Transverse colon (tissue), 4 donors: Measurements from ENCODE around the gene UBE2J2. TPM values are rescaled to one million over a fixed set of nuclear protein-coding genes. Genes with fewer than 3 reads are reported as not detected.
A peak's percentile ranks its signal among the peaks of the same experiment; 100 is the strongest.

Experiments
- DNase-seq: peaks from one replicate; pipeline ENCODE4 v3.0.0-alpha.2; 2019
- H3K27ac ChIP-seq, 4 donors: fragments of 200-600 bp; sonication (generic); 2 replicates each; pipeline ENCODE4 v1.5.1; 2016 to 2018; ENCODE audit warnings: inconsistent platforms in 4 of 4
- H3K27me3 ChIP-seq: fragments of 200-600 bp; sonication (generic); 2 replicates; pipeline ENCODE4 v1.5.1; 2017; ENCODE audit warnings: inconsistent platforms
- H3K36me3 ChIP-seq, 4 donors: fragments of 200-600 bp; sonication (generic); 2 replicates each; pipeline ENCODE4 v1.5.1; 2017 to 2019; ENCODE audit warnings: inconsistent platforms in 4 of 4
- H3K4me1 ChIP-seq, 4 donors: fragments of 200-600 bp; sonication (generic); 2 replicates each; pipeline ENCODE4 v1.5.1; 2017 to 2020; ENCODE audit warnings: inconsistent platforms in 4 of 4
- H3K4me3 ChIP-seq, 4 donors: fragments of 200-600 bp; sonication (generic); 1 replicate in 1 of 4; 2 replicates in 3 of 4; pipeline versions ENCODE4 v1.5.1 to v1.6.1; 2017 to 2019; ENCODE audit warnings: inconsistent platforms in 4 of 4
- H3K9me3 ChIP-seq, 2 donors: fragments of 200-600 bp; sonication (generic); 2 replicates each; pipeline ENCODE4 v1.5.1; 2017 to 2019; ENCODE audit warnings: inconsistent platforms in 2 of 2
- EP300 ChIP-seq: sonication (generic); formaldehyde crosslinking; IDR thresholded peaks from one replicate; pipeline ENCODE4 v1.6.1; 2017; ENCODE audit warnings: antibody characterized with exemption, low read depth
- POLR2A ChIP-seq: fragments of 450-650 bp; IDR thresholded peaks from one replicate; pipeline ENCODE4 v1.6.1; 2016; ENCODE audit warnings: antibody characterized with exemption, mild to moderate bottlenecking, moderate library complexity
- POLR2AphosphoS5 ChIP-seq, 3 donors: sonication (generic); formaldehyde crosslinking; IDR thresholded peaks; one replicate each; pipeline ENCODE4 v1.6.1; 2016; ENCODE audit warnings: antibody characterized with exemption in 3 of 3
- WGBS, 2 donors: methylation state at CpG; one replicate each; pipeline ENCODE4 v1.1.5; 2018; ENCODE audit warnings: low coverage in 1 of 2; 5-methylcytosine and 5-hydroxymethylcytosine counted together
- in situ Hi-C, 4 donors: fragments of 200-750 bp; cut with MboI; loops; one replicate each; pipeline versions ENCODE4 v1.15.0 to v1.15.1; 2017; ENCODE audit warnings: low sequenced_read_pairs in 3 of 4, low pct_ligation_motif_present in 1 of 4, low pct_unique_long_range_greater_than_20kb in 1 of 4
- intact Hi-C: fragments of 100-400 bp; cut with DNase I; formaldehyde crosslinking; loops from one replicate; pipeline ENCODE4 v1.15.1; 2023; ENCODE audit warnings: low total_unique reads
- total RNA-seq, 4 donors: library from RNA; depleted of rRNA; stranded (reverse); fragments of >200 nt; gene quantifications; one replicate each; pipeline ENCODE4 v1.1.0, GENCODE V29; 2016
- TF ChIP-seq, protein P1 (sequence below), 5 experiments: fragments of 200-600 bp in 3 of 5; fragments of 450-650 bp in 2 of 5; sonication (generic) in 3 of 5; IDR thresholded peaks; 1 replicate in 2 of 5; 2 replicates in 3 of 5; pipeline ENCODE4 v1.5.1; 2016 to 2017; ENCODE audit warnings: antibody characterized with exemption in 5 of 5, inconsistent platforms in 3 of 5, mild to moderate bottlenecking in 2 of 5, moderate library complexity in 1 of 5

Gene UBE2J2
- 100 to 1,000 TPM in 1 of 4 donors, 10 to 100 TPM in 3; 49.6 to 110 (median 59.1) TPM for total RNA-seq

- Histone ChIP-seq H3K9me3 (no peaks in the 10 kb centered on the region), H3K36me3 (no peaks in the 10 kb centered on the region), H3K4me1 (peaks cover 20 to 37% (median 35%) of the 10 kb centered on the region in 4 donors), H3K4me3 (peak within 1 kb of the TSS; percentile 51 to 98 (median 80)), H3K27ac (peak within 1 kb of the TSS; percentile 83 to 90 (median 88)), H3K27me3 (no peaks in the 10 kb centered on the region)
- intact Hi-C loops (no loop called here), in situ Hi-C loops (loop anchor here in 2 of 4 donors (10.0 to 25.0 kb wide), 2 partner anchors 159 to 161 kb away; partner anchors contain the start of gene C1orf159 (in 2 of the 2))
- DNase-seq, result peak; percentile 96
- TF ChIP-seq, protein P1, sequence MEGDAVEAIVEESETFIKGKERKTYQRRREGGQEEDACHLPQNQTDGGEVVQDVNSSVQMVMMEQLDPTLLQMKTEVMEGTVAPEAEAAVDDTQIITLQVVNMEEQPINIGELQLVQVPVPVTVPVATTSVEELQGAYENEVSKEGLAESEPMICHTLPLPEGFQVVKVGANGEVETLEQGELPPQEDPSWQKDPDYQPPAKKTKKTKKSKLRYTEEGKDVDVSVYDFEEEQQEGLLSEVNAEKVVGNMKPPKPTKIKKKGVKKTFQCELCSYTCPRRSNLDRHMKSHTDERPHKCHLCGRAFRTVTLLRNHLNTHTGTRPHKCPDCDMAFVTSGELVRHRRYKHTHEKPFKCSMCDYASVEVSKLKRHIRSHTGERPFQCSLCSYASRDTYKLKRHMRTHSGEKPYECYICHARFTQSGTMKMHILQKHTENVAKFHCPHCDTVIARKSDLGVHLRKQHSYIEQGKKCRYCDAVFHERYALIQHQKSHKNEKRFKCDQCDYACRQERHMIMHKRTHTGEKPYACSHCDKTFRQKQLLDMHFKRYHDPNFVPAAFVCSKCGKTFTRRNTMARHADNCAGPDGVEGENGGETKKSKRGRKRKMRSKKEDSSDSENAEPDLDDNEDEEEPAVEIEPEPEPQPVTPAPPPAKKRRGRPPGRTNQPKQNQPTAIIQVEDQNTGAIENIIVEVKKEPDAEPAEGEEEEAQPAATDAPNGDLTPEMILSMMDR (IDR thresholded peaks at IDR 0.05), result no peak
- TF ChIP-seq POLR2A (peak; percentile 48), POLR2AphosphoS5 (IDR thresholded peaks at IDR 0.05) (peak in 2 of 3 donors; percentile 78 to 83), EP300 (no peak)
- WGBS, 2 donors, result 0% methylated on average over 18 of the region's 105 CpGs; no CpG with 5 or more reads in 1 of the 2 donors
Measured at GRCh38 chr1:1273512-1274298, at the start of gene UBE2J2. Gene UBE2J2 (minus strand): TSS chr1:1273854. CDS start chr1:1267992, 5,862 bp downstream.

DNA sequence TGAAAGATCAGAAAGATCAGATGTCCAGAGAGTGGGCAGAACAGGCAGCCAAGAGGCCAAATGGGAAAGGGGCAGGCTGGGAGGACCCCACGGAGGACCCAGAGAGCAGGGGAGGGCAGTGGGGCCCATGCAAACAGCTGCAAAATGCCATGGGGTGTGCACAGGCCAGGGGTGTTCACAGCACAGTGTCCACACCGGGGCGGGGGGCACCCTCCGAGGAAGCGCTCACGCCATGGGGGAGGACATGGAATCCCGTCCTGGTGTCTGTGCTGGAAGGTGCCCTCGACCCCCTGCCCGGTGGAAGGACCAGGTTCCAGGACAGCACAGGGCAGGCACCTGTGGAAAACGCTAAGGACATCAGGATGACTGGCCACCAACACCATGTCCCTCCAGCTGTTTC is 49.3 kb upstream of the UBE2J2 start:
- no peak overlapping the region for H3K4me3 ChIP-seq
- DNase-seq, result no peak
- intact Hi-C loops (no loop called here), in situ Hi-C loops (no loop called here)
- no peaks in the 10 kb centered on the region for H3K9me3 ChIP-seq
- 81 to 88% methylated on average over 5 to 10 of the region's 10 CpGs for WGBS, 2 donors
- H3K4me1 ChIP-seq, result peaks cover 31 to 42% (median 35%) of the 10 kb centered on the region in 4 donors
- no peak overlapping the region for H3K27ac ChIP-seq
- peaks cover 0 to 9% (median 0%) of the 10 kb centered on the region in 4 donors for H3K36me3 ChIP-seq
- TF ChIP-seq, protein P1 (IDR thresholded peaks at IDR 0.05), result no peak
- TF ChIP-seq POLR2AphosphoS5 (IDR thresholded peaks at IDR 0.05) (no peak), POLR2A (no peak), EP300 (no peak)
- no peaks in the 10 kb centered on the region for H3K27me3 ChIP-seq

GRCh38 chr1:1322418-1322817 is 48.8 kb upstream of the UBE2J2 start:
- H3K4me3 ChIP-seq, result no peak overlapping the region
- no peak overlapping the region for H3K27ac ChIP-seq
- in situ Hi-C loops, result no loop called here
- H3K9me3 ChIP-seq, result no peaks in the 10 kb centered on the region
- WGBS, 2 donors, result 87 to 100% methylated on average over 2 to 12 of the region's 14 CpGs
- intact Hi-C loops, result no loop called here
- DNase-seq, result no peak
- TF ChIP-seq EP300, result no peak
- H3K36me3 ChIP-seq, result peaks cover 0 to 3% (median 0%) of the 10 kb centered on the region in 4 donors
- H3K27me3 ChIP-seq, result no peaks in the 10 kb centered on the region
- peaks cover 36 to 47% (median 40%) of the 10 kb centered on the region in 4 donors for H3K4me1 ChIP-seq

DNA sequence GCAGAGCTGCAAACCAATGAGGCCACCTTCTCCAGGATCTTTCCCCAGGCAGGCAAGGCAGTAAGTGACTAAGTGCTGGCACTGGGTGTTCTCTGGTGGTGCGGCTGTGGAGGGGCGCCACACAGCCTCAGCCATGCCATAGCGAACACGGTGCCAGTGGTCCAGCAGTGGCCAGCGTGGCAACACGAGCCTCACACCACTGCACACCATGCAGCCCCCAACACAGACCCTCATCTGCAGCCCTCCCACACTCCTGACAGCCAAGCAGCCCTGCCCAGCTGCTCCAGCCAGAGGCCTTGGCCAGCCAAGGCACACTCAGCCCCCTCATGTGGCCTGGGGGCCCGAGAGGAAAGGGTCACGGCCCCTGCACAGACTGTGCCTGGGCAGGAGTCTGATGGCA is 47.8 kb upstream of the UBE2J2 start:
- no peak for DNase-seq
- peaks cover 36 to 53% (median 41%) of the 10 kb centered on the region in 4 donors for H3K4me1 ChIP-seq
- no peaks in the 10 kb centered on the region for H3K9me3 ChIP-seq
- intact Hi-C loops, result no loop called here
- TF ChIP-seq EP300 (no peak), POLR2A (no peak), POLR2AphosphoS5 (IDR thresholded peaks at IDR 0.05) (no peak)
- TF ChIP-seq, protein P1 (IDR thresholded peaks at IDR 0.05), result no peak
- 84% methylated on average over 8 of the region's 8 CpGs; no CpG with 5 or more reads in 1 of the 2 donors for WGBS, 2 donors
- H3K27ac ChIP-seq, result no peak overlapping the region
- no peak overlapping the region for H3K4me3 ChIP-seq
- peaks cover 0 to 2% (median 0%) of the 10 kb centered on the region in 4 donors for H3K36me3 ChIP-seq
- no peaks in the 10 kb centered on the region for H3K27me3 ChIP-seq
- in situ Hi-C loops, result no loop called here
